Measurements from ENCODE around the gene SHISA2.

The SHISA2 gene

DNA sequence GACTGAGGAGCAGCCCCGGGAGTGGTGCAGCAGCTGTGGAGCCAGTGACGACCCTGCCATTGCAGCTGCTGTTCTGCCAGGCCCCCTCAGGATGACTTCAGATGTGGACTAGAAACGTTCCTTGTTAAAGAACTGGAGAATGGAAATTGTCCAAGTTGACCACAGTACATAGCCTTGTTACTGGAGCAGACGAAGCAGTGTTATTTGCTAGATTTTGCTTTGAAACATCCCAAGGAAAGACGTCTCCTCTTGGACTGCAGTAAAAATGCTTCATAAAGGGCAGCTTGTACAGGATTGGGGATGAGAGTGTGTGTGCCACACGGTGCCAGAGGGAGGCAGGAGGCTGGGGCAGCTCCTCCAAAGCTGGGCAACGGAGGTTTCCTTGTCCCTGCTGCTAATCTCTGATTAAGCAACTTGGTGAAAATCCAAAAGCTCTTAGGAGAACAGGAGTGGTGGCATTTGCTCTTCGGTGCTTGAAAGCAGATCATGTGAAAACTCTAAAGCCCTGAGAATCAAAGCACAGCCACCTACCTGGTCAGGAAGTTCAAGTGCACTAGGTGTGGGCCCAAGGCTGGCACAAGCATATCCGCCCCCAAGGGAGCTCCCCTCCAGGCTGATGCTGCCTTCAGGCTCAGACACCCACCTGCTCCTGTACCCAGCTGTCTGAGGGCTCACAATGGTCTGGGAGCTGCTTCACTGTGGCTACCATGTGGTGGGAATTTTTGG, 34.5 kb downstream of the SHISA2 start:
- H3K27ac ChIP-seq = peak overlapping the region; percentile 69; the same call in 1 of the 2 replicates
- TF ChIP-seq, protein P1, sequence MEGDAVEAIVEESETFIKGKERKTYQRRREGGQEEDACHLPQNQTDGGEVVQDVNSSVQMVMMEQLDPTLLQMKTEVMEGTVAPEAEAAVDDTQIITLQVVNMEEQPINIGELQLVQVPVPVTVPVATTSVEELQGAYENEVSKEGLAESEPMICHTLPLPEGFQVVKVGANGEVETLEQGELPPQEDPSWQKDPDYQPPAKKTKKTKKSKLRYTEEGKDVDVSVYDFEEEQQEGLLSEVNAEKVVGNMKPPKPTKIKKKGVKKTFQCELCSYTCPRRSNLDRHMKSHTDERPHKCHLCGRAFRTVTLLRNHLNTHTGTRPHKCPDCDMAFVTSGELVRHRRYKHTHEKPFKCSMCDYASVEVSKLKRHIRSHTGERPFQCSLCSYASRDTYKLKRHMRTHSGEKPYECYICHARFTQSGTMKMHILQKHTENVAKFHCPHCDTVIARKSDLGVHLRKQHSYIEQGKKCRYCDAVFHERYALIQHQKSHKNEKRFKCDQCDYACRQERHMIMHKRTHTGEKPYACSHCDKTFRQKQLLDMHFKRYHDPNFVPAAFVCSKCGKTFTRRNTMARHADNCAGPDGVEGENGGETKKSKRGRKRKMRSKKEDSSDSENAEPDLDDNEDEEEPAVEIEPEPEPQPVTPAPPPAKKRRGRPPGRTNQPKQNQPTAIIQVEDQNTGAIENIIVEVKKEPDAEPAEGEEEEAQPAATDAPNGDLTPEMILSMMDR (conservative IDR thresholded peaks at IDR 0.05) = no peak

DNA sequence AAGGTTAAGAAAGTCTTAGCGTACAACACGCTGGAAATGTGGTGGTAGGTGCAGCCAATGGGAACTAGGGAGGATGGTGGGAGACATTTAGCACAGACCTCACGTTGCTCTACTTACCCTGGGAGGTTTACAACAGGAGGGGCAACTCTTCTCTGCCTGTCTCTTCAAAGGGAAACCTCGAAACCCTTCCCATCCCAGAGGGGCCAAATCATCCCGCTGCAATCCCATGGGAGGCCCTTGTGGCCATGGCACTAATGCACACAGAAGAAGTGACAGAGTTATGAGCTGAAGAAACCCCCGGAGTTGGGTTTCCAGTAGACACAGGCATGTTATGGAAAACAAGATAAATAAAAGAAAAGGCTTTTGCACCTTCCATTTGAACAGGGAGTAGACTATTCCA, 35.6 kb downstream of the SHISA2 start:
- H3K27ac ChIP-seq = no peak overlapping the region
- TF ChIP-seq, protein P1 (conservative IDR thresholded peaks at IDR 0.05) = no peak

DNA sequence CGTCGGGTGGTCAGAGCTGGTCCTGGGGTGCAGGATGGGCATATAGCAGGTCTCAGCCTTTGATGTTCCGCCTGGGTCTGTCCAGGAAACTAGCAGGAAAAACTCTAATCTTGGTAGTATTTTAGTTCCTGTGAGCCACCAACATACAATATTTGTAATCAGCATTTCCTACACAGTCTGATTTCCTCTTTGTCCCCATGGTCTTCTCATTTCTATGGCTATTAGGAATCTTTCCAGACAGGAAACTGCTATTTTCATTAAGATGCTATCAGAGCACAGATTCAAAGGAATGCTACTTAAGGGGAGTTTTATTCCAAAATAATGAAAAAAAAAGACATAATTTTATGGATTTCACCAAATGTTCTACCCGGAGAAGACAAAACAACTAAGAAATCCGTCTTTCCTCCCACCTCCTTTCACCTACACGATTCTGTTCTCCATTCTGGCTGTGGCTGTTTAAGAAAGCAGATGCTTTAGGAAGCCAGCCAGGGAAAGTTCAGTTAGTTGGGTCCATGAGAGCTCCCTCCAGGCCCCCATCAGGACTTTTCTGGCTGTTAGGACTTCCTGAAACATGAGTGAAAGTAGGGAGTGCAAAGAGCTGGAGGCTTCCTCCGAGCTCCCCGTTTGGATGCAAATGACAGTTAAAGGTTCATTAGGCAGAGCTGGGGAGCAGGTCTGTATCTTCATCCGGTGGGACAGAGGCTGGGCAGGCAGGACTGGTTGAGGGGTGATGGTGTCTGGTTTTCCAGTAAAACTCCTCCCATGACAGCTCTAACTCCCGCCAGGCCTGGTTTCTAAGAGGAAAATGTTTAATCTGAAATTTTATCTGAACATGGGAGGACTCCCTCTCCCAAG, 36.3 kb downstream of the SHISA2 start:
- no peak overlapping the region for H3K27ac ChIP-seq
- TF ChIP-seq, protein P1 (conservative IDR thresholded peaks at IDR 0.05) = no peak

DNA sequence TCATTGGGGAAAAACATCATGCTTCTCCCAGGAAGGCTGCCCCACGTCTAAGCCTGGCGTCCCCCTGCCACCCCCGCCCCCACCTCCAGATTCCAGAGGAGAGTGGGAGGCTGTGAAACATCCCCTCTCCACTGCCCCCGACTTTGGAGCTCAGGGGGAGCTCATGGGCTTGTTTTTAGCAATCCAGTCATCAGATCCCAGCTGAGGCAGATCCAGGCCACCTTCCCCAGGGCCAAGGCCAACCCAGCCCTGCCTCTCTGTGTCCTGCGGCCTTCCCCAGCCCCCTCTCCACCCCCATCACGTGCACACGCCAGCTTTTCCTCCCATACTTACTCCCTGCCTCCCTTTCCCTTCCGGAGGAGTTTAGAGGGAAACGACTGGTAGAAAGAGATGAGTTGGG, 38.8 kb downstream of the SHISA2 start:
- TF ChIP-seq, protein P1 (conservative IDR thresholded peaks at IDR 0.05) = no peak
- H3K27ac ChIP-seq = no peak overlapping the region

DNA sequence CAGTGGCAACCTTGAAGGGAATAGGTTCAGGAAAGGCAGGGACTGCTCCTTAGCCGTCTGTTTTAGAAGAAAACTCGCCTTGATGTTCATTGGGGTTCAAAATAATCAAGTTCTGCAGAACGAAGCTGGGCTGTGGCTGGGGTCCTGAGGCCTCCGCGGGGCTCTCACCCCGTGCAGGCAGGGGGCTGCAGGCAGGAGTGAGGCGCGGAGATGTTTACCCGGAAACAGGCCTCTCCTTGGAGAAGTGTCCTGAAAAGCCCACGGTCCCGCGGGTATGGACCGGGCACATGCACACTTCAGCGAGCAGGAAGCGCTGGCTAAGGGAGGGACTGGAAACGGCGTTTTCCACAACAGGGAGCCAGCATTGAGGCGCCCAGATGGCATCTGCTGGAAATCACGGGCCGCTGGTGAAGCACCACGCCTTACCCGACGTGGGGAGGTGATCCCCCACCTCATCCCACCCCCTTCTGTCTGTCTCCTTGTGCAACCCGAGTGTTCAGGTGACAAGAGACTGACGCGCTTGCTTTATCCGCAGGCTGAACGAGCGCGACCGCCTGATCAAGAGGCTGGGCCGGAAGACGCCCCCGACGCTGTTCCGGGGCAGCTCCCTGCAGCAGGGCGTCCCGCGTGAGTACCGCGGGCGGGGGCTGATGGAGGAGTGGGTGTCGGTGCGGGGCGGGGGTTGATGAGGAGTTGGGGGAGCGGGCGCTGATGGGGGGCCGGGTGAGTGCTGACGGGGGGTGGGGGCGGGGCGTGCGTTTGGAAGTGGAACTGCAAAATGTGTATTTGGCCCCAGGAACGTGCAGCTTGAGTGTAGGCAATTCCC, 39.6 kb downstream of the SHISA2 start:
- TF ChIP-seq, protein P1 (conservative IDR thresholded peaks at IDR 0.05) = no peak
- no peak overlapping the region for H3K27ac ChIP-seq

DNA sequence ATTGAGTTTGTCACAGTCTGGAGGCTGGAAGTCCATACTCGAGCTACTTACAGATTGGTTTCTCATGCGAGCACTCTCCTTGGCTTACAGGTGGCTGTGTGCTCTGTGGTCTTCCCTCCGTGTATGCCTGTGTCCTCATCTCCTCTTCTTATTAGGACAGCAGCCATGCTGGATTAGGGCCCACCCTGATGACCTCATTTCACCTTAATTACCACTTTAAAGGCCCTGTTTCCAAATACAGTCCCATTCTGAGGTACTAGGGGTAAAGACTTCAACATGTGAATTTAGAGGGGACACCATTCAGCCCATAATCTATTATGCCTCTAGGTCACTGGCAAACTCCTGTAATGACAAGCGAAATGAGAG, 40.6 kb downstream of the SHISA2 start:
- no peak overlapping the region for H3K27ac ChIP-seq
- TF ChIP-seq, protein P1 (conservative IDR thresholded peaks at IDR 0.05) = no peak
